HG03565 (cell line): ENCODE data around the gene LRRC36.
A peak's percentile ranks its signal among the peaks of the same experiment; 100 is the strongest.

Experiments
- ATAC-seq: cut with Tn5 transposase; IDR thresholded peaks from one replicate; pipeline ENCODE4 v1.9.1; 2021; ENCODE audit warnings: mild to moderate bottlenecking, moderate library complexity; ENCODE audit not compliant: unreplicated experiment

The LRRC36 gene

DNA sequence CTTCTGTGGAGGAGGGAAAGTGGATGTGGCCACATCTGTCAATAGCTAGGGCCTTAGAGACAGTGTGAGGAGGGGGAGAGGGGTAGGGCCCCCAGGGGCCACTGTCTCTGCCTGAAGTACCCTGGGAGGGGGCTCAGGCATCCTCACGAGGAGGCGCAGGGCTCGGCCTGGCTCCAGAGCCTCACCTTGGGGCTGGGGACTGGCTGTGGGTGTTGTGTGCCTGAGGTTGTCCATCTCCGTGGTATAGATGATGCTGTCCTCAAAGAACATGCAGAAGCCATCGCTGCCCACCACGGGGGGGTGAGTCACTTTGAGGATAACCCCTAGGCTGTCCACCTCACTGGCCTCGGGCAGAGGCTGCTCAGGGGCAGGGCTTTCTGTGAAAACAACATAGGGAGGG, 35.2 kb upstream of the LRRC36 start:
- ATAC-seq: no peak

DNA sequence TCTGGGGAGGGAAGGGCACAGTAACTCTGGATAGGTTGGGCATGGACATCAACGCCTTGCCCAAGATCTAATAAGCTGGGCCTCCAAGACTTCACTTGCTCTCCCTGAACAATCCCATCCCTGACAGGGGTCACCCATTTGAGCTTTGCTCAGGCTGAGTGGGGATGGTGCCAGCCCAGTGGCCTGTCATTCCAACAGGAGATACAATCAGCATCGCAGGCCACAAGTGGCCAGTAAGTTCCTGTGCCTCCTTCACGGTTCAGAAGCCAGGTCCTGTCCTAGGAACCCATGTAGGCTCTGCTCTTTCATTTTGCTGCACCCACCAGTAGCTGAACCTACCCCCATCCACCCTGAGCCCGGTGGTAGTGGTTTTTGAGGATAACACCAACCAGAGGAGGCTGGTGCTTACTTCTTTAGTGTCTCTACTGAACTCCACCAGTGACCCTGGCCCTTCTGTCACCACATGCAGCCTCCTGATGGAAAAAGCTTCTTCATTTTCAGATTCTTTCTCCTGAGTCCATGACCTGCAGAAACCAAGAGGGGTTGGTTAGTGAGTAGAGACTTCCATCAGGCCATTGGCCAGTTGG, 32.4 kb upstream of the LRRC36 start:
- ATAC-seq: no peak

DNA sequence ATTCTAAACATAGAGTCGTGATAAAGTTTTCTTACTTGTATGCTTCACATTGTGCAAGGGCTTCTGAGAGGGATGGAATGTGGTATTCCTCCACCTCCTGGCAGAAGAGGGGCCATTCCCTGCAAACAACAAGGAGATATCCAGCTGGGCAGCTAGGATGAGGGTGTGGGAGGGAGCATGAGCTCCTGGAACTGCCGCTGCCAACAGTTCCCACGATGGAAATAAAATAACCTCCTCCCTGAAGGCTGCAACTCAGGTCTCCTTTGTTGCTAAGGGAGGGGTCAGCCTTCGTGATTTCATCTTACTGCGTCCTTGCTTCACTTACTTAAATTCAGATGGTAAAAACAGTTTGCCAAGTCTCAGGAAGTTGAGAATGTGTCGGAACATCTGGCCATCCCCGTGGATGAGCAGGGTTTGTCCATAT, 31.7 kb upstream of the LRRC36 start:
- no peak for ATAC-seq

DNA sequence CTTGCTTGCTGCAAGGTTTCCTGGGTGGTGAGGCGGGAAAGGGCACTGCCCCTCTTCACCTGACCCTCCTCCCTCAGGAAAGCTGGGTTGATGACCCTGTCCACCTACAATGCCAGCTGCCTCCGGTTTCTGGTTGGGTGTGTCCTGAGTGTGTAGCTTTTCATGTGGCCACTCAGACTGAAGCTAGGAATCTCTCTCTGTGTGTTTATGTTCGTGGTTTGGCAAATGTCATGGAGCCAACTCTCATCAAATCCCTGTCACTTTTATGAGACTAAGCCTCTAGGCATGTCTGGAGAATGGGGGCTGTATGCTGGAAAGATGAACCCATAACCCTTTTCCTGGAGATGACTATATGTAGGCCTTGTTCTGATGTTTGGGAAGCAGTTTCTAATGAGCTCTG, 30.2 kb upstream of the LRRC36 start:
- ATAC-seq: no peak

DNA sequence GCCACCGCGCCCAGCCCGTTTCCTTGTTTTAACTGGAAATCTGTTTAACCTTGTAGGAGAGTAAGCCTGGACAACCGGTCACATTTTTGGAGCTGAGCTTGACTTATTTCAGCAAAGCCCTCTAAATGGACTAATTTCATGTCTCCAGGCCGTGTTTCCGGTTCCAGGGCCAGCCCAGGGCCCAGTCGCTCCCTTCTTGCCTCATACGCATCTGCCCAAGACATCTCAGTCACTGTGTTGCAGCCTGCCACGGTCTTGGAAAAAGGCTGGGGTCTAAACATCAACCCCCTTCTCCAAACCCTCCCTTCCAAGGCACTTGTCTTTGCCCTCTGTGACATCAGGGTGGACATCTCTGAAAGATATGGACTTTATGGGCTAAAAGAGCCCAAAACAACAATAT, 28.3 kb upstream of the LRRC36 start:
- no peak for ATAC-seq

DNA sequence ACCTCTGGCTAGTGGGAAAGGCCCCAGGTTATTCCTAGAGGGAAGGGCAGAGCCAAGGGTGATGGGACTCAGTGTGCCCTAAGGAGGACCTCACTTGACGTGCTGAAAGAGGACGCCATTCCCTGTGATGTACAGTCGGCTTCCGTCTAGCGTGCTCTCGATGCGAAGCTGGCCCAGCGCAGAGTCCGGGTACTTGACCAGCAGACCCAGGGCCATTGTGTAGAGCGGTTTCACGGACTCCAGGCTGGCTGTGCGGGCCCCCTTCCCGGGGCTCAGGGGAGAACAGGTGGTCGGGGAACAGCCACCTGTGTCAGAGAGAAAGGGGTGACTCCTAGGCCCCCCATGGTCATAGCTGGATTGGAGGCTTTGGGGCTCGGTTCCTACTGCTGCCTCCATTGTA, 27.3 kb upstream of the LRRC36 start:
- ATAC-seq: no peak

DNA sequence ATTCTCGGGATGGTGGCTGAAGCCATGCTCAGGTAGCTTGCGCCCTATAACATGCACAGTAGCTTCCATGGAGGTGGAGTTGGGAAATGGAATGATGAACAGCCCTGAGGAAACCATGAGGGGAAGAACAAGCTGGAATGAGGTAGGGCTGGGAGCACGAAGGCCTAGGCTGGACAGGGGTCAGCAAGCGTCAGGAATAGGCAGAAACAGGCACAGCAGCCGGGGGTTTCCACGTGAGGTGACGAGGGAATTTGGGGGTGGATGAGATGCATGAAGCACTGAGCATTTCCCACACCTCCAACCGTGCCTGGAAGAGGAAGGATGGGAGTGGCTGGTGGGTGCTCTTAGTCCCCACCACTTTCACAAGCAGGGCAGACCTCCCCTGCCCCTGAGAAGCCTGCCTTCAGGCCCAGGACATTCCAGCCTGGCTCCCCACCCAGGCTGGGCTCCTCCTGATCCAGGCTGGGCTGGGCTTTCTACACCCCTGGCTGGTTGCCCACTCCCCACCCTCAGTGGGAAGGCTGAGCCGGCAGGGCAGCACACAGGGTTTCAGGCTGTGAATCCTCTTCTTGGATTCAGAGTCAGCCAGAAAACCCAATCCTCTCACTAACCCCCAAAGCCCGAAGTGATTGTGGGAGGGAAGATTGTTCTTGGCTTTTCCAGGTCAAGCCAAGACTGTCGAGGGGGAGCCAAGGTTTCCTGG, 25.4 kb upstream of the LRRC36 start:
- ATAC-seq: no peak

DNA sequence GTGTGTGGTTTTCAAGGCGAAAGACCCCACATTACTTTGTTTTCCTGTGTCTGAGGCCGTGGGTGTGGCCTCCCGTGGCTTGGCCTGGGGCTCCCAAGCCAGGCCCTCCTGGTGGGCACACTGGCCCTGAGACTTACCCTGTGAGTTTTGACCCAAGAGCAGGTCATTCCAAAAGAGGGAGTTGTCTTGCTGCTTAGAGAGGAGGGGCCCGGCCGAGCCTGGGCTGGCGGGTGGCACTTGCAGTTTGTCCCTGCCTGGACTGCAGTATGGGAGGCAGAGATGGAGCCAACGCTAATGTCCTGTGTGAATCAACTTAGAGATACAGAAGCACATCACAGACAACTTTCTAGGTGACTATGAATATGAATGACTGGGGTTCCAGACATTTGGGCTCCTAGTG, 24.5 kb upstream of the LRRC36 start:
- no peak for ATAC-seq

DNA sequence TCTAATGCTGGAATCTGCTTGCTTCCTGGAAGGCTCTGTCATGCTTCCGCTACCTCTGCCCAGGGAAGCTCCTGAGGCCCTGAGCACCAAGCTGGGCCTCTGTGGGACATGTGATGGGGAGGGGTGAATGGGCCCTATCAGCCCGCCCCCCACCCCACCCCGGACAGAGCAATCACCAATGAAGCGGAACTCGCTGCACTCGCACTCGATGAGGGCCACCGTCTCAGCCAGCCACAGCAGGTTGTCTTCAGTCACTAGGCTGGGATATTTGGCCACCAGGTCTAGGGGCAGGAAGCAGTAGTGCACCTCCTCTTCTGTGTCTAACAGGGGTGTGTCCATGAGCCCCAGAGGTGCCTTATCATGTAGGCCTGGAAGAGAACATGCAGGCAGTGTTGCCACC, 23.6 kb upstream of the LRRC36 start:
- ATAC-seq: no peak

DNA sequence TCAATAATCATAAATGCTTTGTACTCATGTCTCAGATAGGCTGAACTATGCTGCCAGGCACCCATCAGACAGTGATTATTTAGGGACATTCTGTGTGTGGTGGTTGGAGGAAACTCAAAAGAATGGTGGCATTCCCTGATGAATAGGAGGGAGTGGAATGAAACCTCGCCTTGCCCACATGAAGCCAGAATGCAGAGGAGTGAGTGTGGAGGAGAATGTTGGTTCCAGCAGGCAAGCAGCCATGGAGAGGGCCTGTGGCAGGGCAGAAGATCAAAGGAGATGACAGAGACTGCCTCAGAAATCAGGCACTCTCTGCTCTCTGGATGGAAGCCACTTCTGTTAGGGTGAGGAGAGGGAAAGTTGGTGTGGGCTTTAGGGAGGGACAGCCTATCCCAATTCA, 22.6 kb upstream of the LRRC36 start:
- no peak for ATAC-seq

DNA sequence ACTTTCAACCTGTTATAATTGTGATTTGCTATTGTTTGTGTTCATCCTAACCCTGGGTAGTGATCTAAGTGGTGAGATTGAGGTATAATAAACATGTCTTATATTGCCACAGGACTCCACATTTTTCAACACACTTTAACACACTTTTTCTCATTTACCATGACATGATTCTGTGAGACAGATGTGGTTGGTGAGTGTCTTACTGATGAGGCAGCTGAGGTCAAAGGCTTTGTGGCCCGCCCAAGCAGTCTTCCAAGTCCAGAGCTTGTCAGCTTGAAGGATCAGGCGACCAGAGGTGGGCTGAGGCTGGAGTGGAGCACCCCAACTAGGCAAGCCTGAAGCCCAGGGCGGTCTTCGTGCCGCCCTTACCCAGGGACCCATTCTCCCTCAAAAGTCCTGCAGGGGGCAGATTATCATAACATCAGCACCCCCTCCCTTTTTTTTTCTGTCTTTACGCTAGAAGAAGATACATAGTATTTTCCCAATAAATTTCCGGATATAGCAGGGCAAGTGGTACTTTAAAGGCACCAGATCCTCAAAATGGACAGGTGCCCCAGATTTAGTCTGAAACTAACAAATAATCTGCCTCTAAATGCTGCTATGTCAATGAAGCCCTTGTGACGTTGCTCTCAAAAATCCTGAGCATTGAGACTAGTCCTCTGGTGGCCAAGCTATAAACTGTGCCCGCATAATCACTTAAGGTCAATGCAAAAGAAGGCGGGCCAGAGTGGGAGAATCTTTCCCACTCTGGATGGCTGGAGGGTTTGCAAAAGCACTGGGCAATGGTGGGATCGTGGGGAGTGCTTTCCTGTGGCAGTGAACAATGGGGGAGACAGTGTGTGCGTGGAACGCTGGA, 21.2 kb upstream of the LRRC36 start:
- ATAC-seq: no peak

DNA sequence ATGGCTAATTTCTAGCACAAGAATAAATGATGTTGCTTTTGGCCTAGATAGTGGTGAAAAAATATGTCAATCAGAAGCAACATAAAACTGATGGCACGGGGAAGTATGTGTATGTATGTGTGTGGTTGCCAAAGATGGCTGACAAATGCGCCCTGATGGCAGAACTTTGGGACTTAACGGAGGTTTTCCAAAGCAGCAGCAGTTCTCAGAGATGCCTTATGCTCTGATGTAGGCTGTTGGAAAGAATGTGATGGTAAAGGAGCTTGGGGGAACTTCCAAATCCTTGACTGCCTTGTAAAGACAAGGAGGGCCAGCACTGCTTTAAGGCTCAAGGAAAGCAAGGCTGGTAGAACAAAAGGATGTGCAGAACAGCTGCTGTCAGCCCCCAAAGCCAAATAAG, 16.1 kb upstream of the LRRC36 start:
- no peak for ATAC-seq

DNA sequence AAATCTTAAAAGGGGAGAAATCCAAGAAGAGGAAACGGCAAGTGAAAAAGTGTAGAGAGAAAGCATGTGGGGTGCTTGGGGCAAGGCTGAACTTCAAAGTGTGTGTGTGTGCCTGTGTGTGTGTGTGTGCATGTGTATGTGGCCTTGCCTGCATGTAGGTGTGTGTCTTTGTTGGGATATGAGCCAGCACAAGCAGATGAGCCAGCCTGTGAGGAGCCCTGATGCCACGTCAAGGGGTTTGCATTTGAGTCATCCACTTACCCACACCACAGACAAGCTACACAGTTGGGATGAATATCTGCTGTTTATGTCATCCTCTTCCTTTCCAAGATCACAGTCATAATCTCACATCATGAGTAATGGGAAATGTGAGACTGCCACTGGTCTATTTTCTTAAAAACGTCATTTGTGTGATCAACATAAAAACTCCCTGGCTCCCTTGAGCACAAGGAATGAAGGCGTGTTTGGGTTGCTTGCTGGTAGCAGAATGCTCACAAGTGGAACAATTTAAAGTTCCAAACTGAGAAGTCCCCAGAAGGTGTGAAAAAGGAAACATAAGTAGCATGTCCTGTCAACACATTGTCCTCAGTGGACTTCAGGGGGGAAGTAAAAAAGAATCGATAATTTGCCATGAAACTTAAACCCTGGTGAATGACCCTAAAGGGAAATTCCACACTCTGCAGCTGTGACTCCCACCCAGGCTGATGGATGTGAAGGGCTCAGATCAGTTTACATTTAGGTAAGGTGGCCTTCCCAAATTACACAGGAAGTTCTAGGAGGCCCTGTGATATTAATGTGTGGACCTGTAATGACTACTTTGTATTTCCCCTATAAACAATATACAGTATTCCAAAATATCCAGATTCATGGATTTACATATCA, 14.8 kb upstream of the LRRC36 start:
- peak; percentile 83 for ATAC-seq

DNA sequence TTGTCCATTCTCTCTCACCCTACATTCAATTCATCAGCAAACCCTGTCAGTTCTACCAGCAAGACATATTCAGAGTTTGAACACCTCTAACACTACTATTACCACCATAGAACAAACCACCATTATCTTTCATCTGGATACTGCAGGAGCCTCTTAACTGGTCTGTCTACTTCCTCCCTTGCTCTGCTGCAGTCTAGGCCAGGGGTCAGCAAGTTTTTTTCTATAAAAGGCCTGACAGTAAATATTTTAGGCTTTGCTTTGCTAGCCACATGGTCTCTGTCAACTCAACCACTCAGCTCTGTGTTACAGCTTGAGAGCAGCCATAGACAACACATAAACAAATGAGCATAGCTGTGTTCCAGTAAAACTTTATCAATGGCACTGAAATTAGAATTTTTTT, 13.9 kb upstream of the LRRC36 start:
- ATAC-seq: no peak

DNA sequence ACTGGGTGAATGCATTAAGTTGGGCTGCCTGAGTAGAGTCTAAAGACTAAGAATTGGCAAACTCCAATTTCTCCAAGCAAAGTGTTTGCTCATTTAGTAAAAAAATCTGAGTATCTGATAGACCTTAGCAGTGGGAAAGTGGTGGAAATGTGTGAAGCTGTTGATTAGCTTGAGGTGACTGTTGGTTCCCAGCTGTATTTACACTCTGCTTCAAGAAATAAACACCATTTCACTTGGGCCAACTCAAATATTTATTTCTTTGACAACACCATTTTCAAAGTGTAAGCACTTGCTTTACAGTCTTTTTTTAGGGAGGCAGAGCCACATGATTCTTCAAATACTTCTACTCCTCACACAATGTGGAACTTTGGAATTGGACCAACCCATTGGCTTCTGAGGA, 8.8 kb upstream of the LRRC36 start:
- no peak for ATAC-seq

DNA sequence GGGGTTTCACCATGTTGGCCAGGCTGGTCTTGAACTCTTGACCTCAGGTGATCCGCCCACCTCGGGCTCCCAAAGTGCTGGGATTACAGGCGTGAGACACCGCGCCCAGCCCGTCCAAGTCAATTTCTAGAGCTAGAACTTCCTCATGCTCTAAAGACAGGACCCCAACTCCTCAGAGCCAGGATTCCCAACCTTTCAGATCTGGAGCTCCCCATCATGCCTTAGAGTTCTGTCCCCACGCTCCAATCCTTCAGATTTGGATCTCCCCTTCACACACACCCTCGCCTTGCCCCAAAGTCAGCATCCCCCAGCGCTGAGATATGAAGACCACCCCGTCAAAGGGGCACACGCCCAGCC, 522 bp upstream of the LRRC36 start:
- ATAC-seq: no peak

DNA sequence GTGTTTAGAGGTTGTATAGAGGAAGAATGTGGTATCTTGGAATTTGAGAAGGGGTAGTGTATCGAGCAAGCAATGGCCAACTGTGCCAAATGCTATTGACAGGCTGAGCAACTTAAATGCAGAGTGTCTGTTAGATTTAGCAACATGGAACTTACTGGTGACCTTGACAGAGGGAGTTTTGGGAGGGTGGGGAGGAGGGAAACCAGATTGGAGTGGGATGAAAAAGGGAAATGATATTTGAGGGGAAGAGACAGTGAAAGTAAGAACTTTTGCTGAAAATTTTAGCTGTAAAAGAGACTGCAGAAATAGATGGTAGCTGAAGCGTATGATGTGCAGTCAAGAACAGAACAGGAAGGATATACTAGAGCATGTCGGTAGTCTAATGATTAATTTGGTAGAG, 1.1 kb downstream of the LRRC36 start:
- ATAC-seq: no peak

DNA sequence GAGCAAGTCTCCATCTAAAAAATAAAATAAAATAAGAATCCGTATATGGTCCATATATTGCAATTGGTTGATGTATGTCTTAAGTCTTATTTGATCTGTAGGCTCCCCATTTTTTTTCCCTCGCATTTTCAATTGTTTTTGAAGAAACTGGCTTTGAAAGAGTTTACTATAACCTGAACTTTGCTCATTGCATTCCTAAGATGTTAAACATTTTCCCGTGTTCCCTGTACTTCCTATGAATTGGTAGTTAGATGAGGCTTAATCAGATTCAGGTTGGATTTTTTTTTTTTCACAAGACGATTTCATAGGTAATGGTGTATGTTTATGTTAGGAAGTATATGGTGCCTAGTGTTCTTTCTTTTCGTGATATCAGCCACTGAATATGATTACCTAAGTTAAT, 3.3 kb downstream of the LRRC36 start:
- no peak for ATAC-seq

DNA sequence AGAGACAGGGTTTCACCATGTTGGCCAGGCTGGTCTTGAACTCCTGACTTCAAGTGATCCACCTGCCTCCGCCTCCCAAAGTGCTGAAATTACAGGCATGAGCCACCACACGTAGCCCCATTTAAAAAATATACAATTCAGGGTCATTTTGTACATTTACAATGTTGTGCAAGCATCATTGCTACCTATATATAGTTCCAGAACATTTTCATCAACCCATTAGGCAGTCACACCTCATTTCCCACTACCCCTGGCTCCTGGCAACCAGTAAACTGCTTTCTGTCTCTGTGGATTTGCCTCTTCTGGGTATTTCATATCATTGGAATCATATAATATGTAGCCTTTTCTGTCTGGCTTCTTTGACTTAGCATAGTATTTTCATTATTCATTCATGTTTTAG, 6.7 kb downstream of the LRRC36 start:
- no peak for ATAC-seq

DNA sequence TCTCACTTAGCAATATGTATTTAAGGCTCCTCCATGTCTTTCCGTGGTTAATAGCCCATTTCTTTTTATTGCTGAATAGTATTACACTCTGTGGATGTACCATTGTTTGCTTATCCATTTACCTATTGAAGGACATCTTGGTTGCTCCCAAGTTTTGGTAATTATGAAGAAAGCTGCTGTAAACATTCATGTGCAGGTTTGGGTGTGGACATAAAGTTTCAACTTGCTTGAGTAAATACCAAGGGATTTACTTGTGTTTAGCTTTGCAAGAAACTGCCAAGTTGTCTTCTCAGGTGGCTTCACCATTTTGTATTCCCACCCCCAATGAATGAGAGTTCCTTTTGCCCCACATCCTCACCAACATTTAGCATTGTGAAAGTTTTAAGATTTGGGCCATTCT, 9.5 kb downstream of the LRRC36 start:
- ATAC-seq: no peak

DNA sequence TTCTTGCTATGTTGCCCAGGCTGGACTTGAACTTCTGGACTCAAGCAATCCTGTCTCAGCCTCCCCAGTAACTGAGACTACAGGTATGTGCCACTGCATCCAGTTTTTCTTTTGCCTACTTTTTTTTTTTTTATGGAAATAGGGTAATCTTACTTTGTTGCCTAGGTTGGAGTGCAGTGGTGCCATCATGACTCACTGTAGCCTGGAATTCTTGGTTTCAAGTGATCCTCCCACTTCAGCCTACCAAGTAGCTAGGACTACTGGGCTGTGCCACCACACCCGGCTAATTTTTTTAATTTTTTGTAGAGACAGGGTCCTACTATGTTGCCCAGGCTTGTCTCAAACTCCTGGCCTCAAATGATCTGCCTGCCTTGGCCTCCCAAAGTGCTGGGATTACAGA, 10.0 kb downstream of the LRRC36 start:
- no peak for ATAC-seq
